NCI-H82 treated with DMSO at 0.1 percent for 48 hours (cell line): ENCODE results near the gene CCDC192.

Experiments used
- DNase-seq: peaks from one replicate; lab custom pipeline; 2025; ENCODE audit not compliant: unreplicated experiment; lab: John Stamatoyannopoulos, UW

Gene CCDC192

GRCh38 chr5:127975961-127976360 is 272.8 kb downstream of the CCDC192 start:
- DNase-seq: no peak

- no peak for DNase-seq
Measured at GRCh38 chr5:127976525-127976924, 273.3 kb downstream of the CCDC192 start.

- no peak for DNase-seq
Measured at GRCh38 chr5:127976991-127977717, 274.0 kb downstream of the CCDC192 start.

- no peak for DNase-seq
Measured at GRCh38 chr5:127978738-127979300, 275.6 kb downstream of the CCDC192 start.

- DNase-seq: no peak
Measured at GRCh38 chr5:127979475-127979874, 276.3 kb downstream of the CCDC192 start.

- no peak for DNase-seq
Measured at GRCh38 chr5:127980843-127981242, 277.7 kb downstream of the CCDC192 start.

- DNase-seq: no peak
Measured at GRCh38 chr5:127981498-127981897, 278.3 kb downstream of the CCDC192 start.

- DNase-seq: no peak
Measured at GRCh38 chr5:127985811-127986325, 282.7 kb downstream of the CCDC192 start.

- peak; percentile 74 for DNase-seq
Measured at GRCh38 chr5:127987354-127988145, 284.4 kb downstream of the CCDC192 start.

GRCh38 chr5:127988146-127988760 is 285.1 kb downstream of the CCDC192 start:
- DNase-seq: no peak
